GM12878 (cell line): ENCODE results near the gene HMGXB3. TPM values are rescaled to one million over a fixed set of nuclear protein-coding genes. Genes with fewer than 3 reads are reported as not detected.

ENCODE experiments used
- ATAC-seq: fragments of 200-7000 bp; cut with Tn5 transposase; 3 replicates; pipeline ENCODE4 v1.9.1; 2020; ENCODE audit warnings: mild to moderate bottlenecking, moderate library complexity
- BruUV-seq: library from RNA; stranded (reverse); fragments of 400-500 nt; replicated peaks from 2 replicates; lab custom pipeline; 2021; lab: Mats Ljungman, UMichigan
- CTCF ChIA-PET: fragments of 300-600 bp; sonication (Branson Sonifier 250); formaldehyde crosslinking; extraction: SDS; loops from one replicate; lab custom pipeline; 2021; ENCODE audit warnings: inconsistent platforms; lab: Yijun Ruan, JAX
- POLR2A ChIA-PET: fragments of 350-600 bp; formaldehyde crosslinking; extraction: SDS; loops from one replicate; lab custom pipeline; 2021; ENCODE audit warnings: inconsistent platforms; lab: Charles Lee
- RAD21 ChIA-PET: fragments of 300-600 bp; sonication (Branson Sonifier 250); formaldehyde crosslinking; loops from one replicate; lab custom pipeline; 2023; ENCODE audit warnings: antibody characterized with exemption; ENCODE audit not compliant: unreplicated experiment; lab: Charles Lee
- SMC1A ChIA-PET: fragments of 300-600 bp; sonication (Branson Sonifier 250); formaldehyde crosslinking; loops from one replicate; lab custom pipeline; 2023; ENCODE audit not compliant: unreplicated experiment, uncharacterized antibody; lab: Charles Lee
- DNase-seq: peaks from one replicate; pipeline ENCODE4 v3.0.0-alpha.2; 2011; ENCODE audit warnings: low read depth, low spot score
- FAIRE-seq: peaks from 3 replicates; lab custom pipeline; 2011; peaks lifted over from hg19 to GRCh38; lab: Jason Lieb, UNC
- H2AFZ ChIP-seq: 2 replicates; pipeline ENCODE4 v1.6.0; 2011; ENCODE audit warnings: low read depth, low read length, control low read depth; ENCODE audit not compliant: control insufficient read depth
- H3K27ac ChIP-seq: 2 replicates; pipeline ENCODE4 v1.5.1; 2011; ENCODE audit warnings: control low read depth; ENCODE audit not compliant: control insufficient read depth, insufficient read depth
- H3K27me3 ChIP-seq, 2 experiments: replicated peaks in 1 of 2; 2 replicates each; pipeline versions ENCODE4 v1.6.0 to v1.6.1; 2011; ENCODE audit warnings: low read length in 1 of 2; ENCODE audit not compliant: control insufficient read depth in 2 of 2, insufficient read depth in 2 of 2
- H3K36me3 ChIP-seq, 2 experiments: 2 replicates each; pipeline ENCODE4 v1.5.1; 2011; ENCODE audit warnings: low read length in 1 of 2; ENCODE audit not compliant: control insufficient read depth in 2 of 2, insufficient read depth in 2 of 2
- H3K4me1 ChIP-seq: 2 replicates; pipeline ENCODE4 v1.6.1; 2011; ENCODE audit warnings: mild to moderate bottlenecking, low read length, moderate library complexity, mixed read lengths; ENCODE audit not compliant: control insufficient read depth, insufficient read depth
- H3K4me2 ChIP-seq: 2 replicates; pipeline ENCODE4 v1.6.0; 2011; ENCODE audit warnings: control low read depth; ENCODE audit not compliant: control insufficient read depth, insufficient read depth
- H3K4me3 ChIP-seq: fragments of 200-600 bp; sonication (generic); 2 replicates; pipeline ENCODE4 v1.5.1; 2016
- H3K79me2 ChIP-seq: 2 replicates; pipeline ENCODE4 v1.6.0; 2011; ENCODE audit warnings: low read length; ENCODE audit not compliant: control insufficient read depth, insufficient read depth
- H3K9ac ChIP-seq: 2 replicates; pipeline ENCODE4 v1.8.0; 2011; ENCODE audit warnings: low read length, control low read depth, mixed read lengths; ENCODE audit not compliant: control insufficient read depth, insufficient read depth
- H3K9me3 ChIP-seq: replicated peaks from 3 replicates; pipeline ENCODE4 v1.5.1; 2011; ENCODE audit warnings: mild to moderate bottlenecking, low read length; ENCODE audit not compliant: control insufficient read depth, insufficient read depth
- H4K20me1 ChIP-seq: 2 replicates; pipeline ENCODE4 v1.6.0; 2011; ENCODE audit not compliant: control insufficient read depth, insufficient read depth
- BHLHE40 ChIP-seq, 2 experiments: fragments of 450-650 bp in 1 of 2; IDR thresholded peaks; 2 replicates each; pipeline ENCODE4 v1.6.1; 2011 to 2017; ENCODE audit warnings: low read depth in 2 of 2, borderline replicate concordance in 1 of 2, improper control_type of control experiment in 1 of 2, low read length in 1 of 2, mild to moderate bottlenecking in 1 of 2
- BRCA1 ChIP-seq: IDR thresholded peaks from 2 replicates; pipeline ENCODE4 v1.6.1; 2011; ENCODE audit warnings: low read depth, low read length, improper control_type of control experiment
- FOXM1 ChIP-seq: IDR thresholded peaks from 2 replicates; pipeline ENCODE4 v1.6.1; 2012; ENCODE audit warnings: low read depth, mild to moderate bottlenecking, inconsistent platforms, low read length, moderate library complexity
- HDGF ChIP-seq: fragments of 450-650 bp; IDR thresholded peaks from 2 replicates; pipeline ENCODE4 v1.6.1; 2016; ENCODE audit warnings: antibody characterized with exemption
- IRF4 ChIP-seq: IDR thresholded peaks from 2 replicates; pipeline ENCODE4 v1.6.1; 2011; ENCODE audit warnings: low read depth, low read length
- MYC ChIP-seq: IDR thresholded peaks from 2 replicates; pipeline ENCODE4 v1.6.1; 2011; ENCODE audit warnings: mild to moderate bottlenecking, low read length, moderate library complexity, inconsistent platforms; ENCODE audit not compliant: insufficient read depth, insufficient replicate concordance, insufficient read length, severe bottlenecking
- RBBP5 ChIP-seq: fragments of 200-600 bp; sonication (generic); conservative IDR thresholded peaks from 2 replicates; pipeline ENCODE4 v1.6.1; 2016
- SPI1 ChIP-seq: IDR thresholded peaks from 2 replicates; pipeline ENCODE4 v1.6.1; 2011; ENCODE audit warnings: low read depth, mild to moderate bottlenecking, low read length, moderate library complexity, borderline replicate concordance; ENCODE audit not compliant: insufficient read depth
- SUPT20H ChIP-seq: IDR thresholded peaks from 2 replicates; pipeline ENCODE4 v1.6.1; 2011; ENCODE audit warnings: low read depth, mild to moderate bottlenecking, low read length, moderate library complexity, borderline replicate concordance; ENCODE audit not compliant: control insufficient read depth
- WGBS: methylation state at CpG from one replicate; pipeline ENCODE4 v1.1.6; 2016; ENCODE audit warnings: low lambda C conversion rate; ENCODE audit not compliant: insufficient replicate concordance, insufficient coverage; ENCODE audit errors: missing lambda C conversion rate; 5-methylcytosine and 5-hydroxymethylcytosine counted together
- in situ Hi-C: fragments of 300-500 bp; cut with MboI; formaldehyde crosslinking; loops from 9 replicates; pipeline ENCODE4 v1.14.3; 2018; ENCODE audit warnings: mixed read lengths
- intact Hi-C: fragments of 100-400 bp; cut with micrococcal nuclease; formaldehyde crosslinking; loops from one replicate; pipeline ENCODE4 v1.14.2; 2022; ENCODE audit not compliant: unreplicated experiment
- polyA plus RNA-seq, 11 experiments: library from polyadenylated mRNA; depleted of rRNA in 4 of 11; unstranded in 6 of 11; stranded (reverse) in 5 of 11; fragments of >200 nt; fragmentation: Nextera tagmentation in 4 of 11; fragmentation: Illumina TruSeq in 1 of 11; extraction: Ambion mirVana in 4 of 11; extraction: Trizol in 1 of 11; gene quantifications; 1 replicate in 1 of 11; 2 replicates in 10 of 11; pipeline versions ENCODE4 v1.2.1 to v1.2.3, GENCODE V29; 2011 to 2016; ENCODE audit warnings: inconsistent platforms in 2 of 11, missing spikeins in 2 of 11, low read depth in 1 of 11
- total RNA-seq, 4 experiments: library from RNA; depleted of rRNA in 3 of 4; stranded (reverse); fragments of >200 nt in 3 of 4; fragmentation: Illumina TruSeq in 1 of 4; extraction: Trizol in 1 of 4; gene quantifications; 2 replicates each; pipeline versions ENCODE4 v1.2.1 to v1.2.3, GENCODE V29; 2013 to 2021

Gene HMGXB3
- total and polyA plus RNA-seq, 10 of the 15 experiments (the other 5 are each of a cell fraction or from before 2014, with no cell fraction given), result 1.00 to 42.2 (median 28.1) TPM

- Histone ChIP-seq H4K20me1 (no peaks in the 10 kb centered on the region), H3K9me3 (no peaks in the 10 kb centered on the region), H2AFZ (no peak overlapping the region), H3K27me3 (no peaks in the 10 kb centered on the region), H3K4me2 (no peak overlapping the region), H3K27ac (no peak overlapping the region), H3K36me3 (peaks cover 17 to 57% of the 10 kb centered on the region in 2 experiments), H3K4me3 (no peak overlapping the region), H3K79me2 (no peaks in the 10 kb centered on the region), H3K4me1 (peaks cover 7% of the 10 kb centered on the region), H3K9ac (no peak overlapping the region)
- FAIRE-seq (peak; percentile 66), ATAC-seq (peak; percentile 100), DNase-seq (peak; percentile 42)
- ChIA-PET RAD21 (interaction anchor here (0.6 to 1.4 kb wide), 3 partner anchors 34 to 206 kb away, joined by 3 read pairs; no protein-coding TSS in a partner anchor), POLR2A (no interaction called here), SMC1A (interaction anchor here (0.8 to 1.5 kb wide), 6 partner anchors 8 to 183 kb away, joined by 3 to 4 read pairs (median 3); no protein-coding TSS in a partner anchor), CTCF (interaction anchor here (0.6 to 3.4 kb wide), 5 partner anchors 9 to 182 kb away, joined by 3 to 17 read pairs (median 3); no protein-coding TSS in a partner anchor)
- 0 out of 4 replicates have a peak, but pooled peaks of 1 of the 2 experiments have one; percentile 12 for TF ChIP-seq BHLHE40 (IDR thresholded peaks at IDR 0.05; ENCODE audit: borderline replicate concordance in 1 of 2, low read depth in 2 of 2, low read length in 1 of 2)
- TF ChIP-seq SUPT20H, result no peak
- TF ChIP-seq IRF4, result peak; percentile 64
- TF ChIP-seq RBBP5, result no peak
- TF ChIP-seq BRCA1, result no peak
- peak; percentile 98 for TF ChIP-seq SPI1
- TF ChIP-seq MYC, result no peak
- peak; percentile 43; the same call in 1 of the 2 replicates for TF ChIP-seq HDGF
- TF ChIP-seq FOXM1, result no peak
- 65% methylated on average over 7 of the region's 7 CpGs for WGBS
- intact Hi-C loops (loop anchor here (5.0 kb wide), 1 partner anchor 182 kb away; no protein-coding TSS in a partner anchor), in situ Hi-C loops (no loop called here)
- no TSS peak for BruUV-seq
Observed at GRCh38 chr5:150035139-150035895, 34.8 kb downstream of the HMGXB3 start.
